Measurements from ENCODE around the gene RAPGEF4.

Gene RAPGEF4

DNA sequence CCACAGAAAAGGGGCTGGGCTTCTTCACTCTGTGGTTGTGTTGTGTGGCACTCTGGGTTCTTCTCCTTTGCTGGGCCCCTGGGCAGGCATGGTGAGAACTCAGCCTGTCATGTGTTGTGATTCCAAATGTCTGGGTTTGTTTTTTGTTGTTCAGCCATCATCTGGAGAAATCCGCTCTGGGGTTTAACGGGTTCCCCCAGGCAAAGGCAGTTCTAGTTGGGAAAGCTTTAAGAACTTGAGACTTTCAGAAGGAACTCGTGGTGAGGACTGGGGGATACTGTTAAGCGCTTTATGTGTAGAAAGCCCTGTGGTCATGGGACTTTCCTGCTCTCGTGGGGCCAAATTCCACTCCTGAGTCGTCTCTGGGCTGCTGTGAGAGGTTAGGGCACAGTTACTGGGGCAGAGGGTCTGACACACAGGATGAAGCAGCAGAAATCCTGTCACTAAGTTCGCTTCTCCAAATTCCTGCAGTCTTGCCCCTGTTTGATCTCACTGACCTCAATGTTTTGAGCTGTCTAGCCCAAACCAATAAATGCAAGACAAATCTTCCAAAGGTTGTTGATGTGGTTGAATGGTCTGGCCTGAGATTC lies 87.7 kb downstream of the RAPGEF4 start:
- DNase-seq (ENCODE audit: low spot score), result no peak

DNA sequence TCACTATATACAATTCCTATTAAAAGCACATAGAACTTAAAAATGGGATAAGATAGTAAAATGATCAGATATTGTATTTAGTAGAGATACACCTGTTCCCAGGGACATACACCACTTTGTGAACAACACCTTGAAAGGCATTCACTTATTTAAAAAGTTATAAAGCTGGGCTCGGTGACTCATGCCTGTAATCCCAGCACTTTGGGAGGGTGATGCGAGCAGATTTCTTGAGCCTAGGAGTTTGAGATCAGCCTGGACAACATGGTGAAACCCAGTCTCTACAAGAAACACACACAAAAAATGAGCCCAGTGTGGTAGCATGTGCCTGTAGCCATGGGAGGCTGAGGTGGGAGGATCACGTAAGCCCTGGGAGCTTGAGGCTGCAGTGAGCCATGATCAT lies 90.9 kb downstream of the RAPGEF4 start:
- DNase-seq (ENCODE audit: low spot score), result no peak

DNA sequence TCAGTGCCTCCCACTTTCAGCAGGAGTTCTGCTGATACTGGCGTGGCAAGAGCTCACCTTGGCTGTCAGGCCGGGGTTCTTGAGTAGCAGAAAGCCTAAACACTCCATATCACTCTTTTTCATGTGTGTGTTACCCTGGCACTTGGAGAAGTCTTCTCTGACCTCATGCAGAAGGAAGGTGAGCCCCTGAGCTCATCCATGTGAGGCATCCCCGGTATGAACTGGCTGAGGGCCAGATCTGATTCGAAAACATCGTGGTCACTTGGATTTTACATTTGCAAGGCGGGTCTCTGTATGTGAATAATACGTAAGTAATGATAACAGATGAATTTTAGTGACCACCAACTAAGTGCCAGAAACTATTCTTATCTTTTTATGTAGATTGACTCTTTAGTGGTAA lies 93.6 kb downstream of the RAPGEF4 start:
- no peak for DNase-seq (ENCODE audit: low spot score)

DNA sequence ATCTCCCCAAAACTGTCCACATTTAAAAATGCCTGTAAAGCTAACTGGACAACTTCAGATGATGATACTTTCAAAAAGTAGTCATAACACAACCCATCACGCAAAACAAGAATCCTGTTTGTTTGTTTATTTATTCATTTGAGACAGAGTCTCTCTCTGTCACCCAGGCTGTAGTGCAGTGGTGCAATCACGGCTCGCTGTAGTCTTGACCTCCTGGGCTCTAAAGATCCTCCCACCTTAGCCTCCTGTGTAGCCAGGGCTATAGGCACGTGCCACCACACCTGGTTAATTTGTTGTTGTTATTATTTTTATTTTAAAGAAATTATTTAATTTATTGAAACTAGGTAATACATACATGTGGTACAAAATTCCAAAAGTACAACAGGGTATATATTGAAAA lies 94.8 kb downstream of the RAPGEF4 start:
- no peak for DNase-seq (ENCODE audit: low spot score)

DNA sequence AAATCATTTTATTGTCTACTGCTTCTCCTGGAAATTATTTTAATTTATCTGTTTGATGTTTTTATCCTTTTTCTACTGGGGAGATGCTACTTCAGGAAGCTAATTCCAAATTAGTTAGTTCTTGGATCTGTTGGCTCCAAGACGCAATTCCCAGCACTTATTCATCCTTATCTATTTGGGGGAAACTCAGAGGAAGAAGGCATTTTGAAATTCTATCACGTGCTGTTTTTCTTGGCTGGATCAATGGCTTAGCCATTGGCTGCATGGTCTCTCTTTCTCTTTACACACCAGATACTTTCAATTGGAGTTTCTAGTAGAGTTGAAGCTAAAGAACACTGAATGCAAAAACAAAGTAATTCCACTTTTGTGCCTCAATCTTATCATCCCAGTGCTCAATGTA lies 98.3 kb downstream of the RAPGEF4 start:
- no peak for DNase-seq (ENCODE audit: low spot score)

DNA sequence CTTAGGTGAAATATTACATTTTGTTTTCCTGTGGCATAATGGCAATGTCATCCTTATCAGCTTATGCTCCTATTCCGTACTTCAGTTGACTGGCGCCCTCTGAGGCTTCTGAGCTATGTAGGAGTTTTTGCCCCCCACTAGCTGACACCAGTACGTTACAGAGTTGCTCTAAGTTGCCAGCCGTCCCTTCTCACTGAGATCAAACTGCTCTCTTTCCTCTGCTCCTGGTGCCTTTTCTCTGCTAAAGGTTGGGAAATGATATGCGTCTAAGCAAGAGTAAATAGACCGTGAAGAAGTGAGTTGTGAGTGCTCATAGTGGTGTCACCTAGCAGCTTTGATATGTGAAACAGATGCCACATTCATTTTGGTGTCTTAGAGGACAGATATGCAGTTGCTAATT lies 99.2 kb downstream of the RAPGEF4 start:
- no peak for DNase-seq (ENCODE audit: low spot score)

DNA sequence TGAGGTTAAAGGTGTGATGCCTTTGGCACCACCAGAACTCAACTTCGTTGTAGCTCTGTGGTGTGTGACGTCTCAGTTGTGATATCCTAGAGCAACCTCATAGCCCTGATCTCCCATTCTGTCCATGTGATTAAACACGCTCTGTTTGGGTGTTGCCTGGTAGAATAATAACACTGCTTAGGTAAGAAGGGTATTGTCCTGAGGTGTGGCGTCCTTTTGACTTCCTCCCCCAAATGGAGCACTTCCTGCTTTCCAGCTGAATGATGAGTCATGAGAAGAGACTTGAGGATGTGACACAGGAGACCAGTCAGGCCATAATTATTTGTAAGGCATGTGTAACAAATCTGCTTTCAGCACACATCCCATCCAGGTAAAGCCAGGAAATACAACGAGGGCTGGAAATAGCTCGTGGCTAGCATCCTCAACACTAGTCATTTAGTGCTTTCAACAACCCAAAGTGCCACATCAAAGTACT lies 100.7 kb downstream of the RAPGEF4 start:
- no peak for DNase-seq (ENCODE audit: low spot score)

DNA sequence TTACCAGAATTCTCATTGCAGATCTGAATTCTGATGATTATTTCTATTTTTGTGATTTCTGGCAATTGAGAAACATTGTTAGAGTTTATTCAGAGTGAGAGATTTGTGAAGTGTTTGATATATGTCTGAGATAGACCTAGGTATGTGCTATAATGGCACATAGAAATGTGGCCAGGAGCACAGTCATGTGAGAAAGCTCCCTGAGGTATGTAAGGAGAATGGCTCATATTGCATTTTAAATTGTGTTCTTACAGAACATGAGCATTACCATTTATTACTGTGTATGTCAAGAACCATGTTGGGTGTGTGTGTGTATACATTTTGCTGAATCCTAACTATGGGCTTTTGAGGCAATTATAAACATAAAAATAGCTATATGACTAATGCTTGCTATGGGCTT lies 101.2 kb downstream of the RAPGEF4 start:
- no peak for DNase-seq (ENCODE audit: low spot score)

DNA sequence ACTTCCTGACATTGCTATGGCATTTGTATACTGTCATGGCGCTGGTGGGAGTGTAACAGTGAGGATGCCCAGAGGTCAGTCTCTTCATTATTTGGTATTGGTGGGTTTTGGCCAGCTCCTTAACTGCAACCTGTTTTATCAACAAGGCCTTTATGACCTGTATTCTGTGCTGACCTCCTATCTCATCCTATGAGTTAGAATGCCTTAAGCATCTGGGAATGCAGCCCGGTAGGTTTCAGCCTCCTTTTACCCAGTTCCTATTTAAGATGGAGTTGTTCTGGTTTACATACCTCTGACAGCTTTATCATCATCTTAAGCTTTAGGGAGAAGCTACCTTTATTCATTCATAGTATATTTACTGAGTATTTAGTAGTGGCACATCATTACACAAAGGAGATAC lies 103.8 kb downstream of the RAPGEF4 start:
- no peak for DNase-seq (ENCODE audit: low spot score)

DNA sequence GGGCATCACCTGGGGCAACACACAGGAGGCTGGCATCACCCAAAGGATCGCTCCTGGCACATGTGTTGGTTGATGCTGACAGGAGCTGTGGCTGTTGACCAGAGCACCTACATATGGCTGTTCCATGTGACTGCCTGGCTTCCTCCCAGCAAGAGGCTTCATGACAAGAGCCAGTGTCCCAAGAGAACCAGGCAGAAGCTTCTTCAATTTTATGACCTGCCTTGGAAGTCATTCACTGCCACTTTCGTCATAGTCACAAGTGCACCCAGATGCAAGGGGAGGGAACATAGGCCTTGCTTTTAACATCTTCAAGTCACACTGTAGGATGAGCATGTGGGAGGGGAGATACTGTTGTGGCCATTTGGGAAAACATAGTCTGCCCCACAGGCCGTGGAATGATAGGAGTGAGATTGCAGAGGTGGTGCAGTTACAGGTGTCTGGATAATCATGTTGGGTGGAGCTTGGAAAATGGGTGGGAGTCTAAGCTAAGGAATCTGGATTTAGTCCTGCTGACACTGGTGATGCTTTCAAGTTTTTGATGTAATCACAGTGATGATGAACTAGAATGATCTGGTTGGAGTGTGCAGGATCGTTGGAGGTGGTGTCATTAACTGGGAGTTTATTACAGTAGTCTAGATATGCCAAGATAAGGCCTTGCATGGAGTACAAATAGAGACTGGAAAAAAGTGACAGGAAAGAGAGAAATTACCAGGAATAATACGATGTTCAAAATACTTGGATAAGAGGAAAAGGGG lies 107.0 kb downstream of the RAPGEF4 start:
- DNase-seq (ENCODE audit: low spot score), result no peak

DNA sequence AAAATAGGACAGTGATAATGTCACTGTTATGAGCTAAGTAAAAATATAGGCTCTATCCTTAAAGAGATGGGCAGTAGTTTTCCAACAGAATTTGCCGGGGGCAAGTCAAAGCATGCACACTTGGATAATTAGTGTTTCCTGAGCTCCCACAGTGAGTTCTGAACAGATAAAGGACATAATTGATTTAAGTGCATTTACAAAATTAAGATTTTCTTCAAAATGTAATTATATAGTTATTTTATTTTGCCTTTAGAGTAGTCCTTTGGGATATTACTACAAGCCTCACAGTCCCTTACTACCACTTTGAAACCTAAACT lies 107.6 kb downstream of the RAPGEF4 start:
- no peak for DNase-seq (ENCODE audit: low spot score)

DNA sequence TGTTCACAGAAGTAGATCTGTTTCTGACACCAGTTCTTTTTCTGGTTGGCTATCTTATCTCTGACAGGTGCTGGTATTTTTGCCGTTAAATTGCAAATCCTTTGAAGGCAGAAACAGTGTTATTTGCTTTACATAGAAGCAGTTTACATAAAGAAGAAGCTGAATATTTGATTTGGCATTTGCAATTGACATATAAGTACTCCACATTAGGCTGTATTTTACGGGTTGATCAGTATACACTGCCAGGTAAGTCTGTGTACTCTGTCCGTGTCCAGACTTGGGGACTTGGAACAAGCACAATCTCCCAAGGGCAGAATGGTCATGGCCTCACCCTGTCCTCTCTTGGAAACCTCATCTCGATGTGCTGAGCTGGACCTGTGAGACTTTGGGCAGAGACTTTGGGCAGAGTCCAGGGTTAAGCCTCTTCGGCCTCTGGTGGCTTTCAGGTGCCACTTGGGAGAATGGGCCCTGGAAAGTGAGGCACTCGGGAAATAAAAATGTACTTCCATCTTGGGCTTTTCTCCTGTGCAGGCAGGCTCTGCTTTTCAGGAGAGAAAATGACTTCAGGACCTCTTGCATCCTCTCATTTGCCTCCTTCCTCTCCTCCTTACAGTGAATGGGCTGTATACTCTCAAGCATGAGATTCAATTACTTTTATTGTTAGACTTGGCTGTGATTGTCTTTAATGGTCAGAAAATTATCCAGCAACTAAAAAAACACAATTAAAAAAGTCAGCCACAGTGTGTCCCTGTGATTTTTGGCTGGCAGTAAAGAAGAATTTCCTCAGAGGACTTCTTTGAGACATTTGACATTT lies 108.5 kb downstream of the RAPGEF4 start:
- no peak for DNase-seq (ENCODE audit: low spot score)

DNA sequence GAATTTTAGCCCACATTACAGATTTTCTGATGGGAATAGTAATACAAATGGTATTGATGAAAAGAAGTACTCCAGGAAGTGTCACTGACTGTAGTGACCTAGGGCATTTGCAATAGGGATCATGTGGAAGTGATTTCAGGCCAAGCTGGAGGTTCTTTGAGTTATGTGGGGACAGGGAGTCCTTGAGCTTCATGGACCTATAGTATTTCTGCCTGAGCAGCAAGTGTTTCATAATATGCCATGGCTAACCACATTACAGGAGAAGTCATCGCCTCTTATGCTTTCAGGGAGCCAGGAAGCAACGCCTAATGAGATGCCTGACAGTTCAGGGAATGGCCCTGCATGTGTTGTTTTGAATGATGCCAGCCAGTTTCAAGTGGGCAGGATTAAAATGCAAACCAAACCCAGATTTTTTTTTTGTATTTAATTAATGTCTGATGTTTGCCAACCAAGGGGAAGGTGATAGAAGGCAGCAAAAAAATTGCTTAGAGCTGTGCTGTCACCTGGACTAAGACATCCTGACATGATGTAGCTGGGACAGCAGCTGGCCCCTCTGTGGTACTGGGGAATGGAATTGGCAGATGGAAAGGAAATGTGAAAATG lies 109.5 kb downstream of the RAPGEF4 start:
- no peak for DNase-seq (ENCODE audit: low spot score)

DNA sequence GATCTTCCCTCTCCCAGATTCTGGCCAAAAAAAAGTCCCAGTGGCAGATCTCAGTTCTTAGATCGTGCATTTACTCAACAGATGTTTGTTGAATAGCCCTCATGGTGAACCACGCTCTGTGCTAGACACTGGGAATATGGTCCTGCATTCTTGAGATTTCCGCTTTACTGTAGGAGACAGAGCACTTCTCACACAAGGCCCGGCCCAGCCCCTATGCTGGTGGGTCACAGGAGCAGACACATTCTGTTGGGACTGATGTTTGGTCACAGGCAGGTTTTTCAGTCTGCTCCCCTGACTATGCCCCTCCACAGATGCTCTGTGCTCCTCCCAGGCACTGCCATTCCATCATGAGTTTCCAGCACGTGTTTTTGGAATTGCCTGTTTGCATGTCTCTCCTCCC lies 110.9 kb downstream of the RAPGEF4 start:
- DNase-seq (ENCODE audit: low spot score), result no peak

DNA sequence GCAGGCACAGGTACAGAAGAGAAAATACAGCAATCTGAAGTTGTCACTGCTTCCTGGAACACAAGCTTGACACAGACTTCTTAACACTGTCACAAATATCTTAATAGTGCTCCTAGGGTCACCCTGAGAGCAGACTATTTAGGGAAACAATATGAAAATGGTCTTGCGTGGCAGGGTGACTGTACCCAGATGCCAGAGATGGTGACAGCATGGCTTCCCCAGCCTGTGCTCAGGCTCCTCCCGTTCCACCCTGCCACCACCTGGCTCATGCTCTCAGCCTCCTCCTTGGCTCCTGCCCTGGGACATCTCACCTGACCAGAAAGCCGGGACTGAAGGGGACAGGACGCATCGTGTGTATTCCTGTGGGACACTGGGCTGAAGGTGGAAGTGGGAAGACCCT lies 111.5 kb downstream of the RAPGEF4 start:
- DNase-seq (ENCODE audit: low spot score), result no peak

DNA sequence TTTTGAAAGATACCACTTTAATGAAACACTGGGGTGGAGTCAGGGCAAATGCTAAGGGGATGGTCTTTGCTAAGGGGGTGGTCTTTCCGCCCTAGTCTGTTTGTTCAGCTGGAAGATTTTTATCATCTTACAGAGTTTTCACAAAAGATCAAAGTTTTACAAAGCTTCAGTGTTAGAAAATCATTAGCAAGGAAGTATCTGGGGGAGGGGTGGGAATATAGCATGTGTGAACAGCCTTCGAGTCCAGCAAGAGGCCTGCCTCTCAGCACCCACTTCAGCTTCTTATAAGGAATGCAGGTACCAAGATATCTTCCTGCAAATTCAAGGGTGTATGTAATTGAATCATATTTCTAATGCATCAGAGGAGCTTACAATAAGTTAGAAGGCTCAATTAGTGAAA lies 112.9 kb downstream of the RAPGEF4 start:
- no peak for DNase-seq (ENCODE audit: low spot score)

DNA sequence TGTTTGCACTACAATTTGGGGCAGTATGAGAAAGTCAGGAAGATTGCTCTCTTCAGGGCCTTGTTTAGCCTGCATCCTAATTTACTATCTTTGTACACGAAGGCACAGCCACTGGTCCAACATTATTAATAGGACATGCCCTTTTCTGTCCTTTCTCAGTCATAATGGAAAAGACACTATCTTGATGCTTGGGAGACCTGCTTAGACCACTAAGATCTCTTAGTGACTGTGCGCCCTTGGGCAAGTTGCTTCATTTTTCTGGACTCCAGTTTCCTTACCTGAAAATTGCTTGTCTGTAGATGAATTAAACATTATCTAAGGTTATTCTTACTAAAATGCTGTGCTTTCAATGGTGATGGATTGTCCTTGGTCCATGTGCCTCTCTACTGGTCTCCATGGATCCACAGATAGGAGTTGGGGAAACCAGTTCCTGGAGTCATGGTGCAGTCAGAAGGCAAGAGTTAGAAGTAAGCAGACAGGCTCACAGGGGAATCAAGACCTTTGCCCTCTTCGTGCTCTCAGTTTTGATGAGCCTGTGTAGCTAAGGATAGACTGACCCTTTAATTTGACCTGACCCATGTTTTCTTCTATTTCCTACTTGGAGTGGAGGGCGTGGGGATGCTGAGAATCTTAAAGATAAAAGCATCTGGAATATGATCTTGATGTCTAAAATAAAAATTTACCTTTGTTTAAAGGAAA lies 114.0 kb downstream of the RAPGEF4 start:
- DNase-seq (ENCODE audit: low spot score), result no peak

DNA sequence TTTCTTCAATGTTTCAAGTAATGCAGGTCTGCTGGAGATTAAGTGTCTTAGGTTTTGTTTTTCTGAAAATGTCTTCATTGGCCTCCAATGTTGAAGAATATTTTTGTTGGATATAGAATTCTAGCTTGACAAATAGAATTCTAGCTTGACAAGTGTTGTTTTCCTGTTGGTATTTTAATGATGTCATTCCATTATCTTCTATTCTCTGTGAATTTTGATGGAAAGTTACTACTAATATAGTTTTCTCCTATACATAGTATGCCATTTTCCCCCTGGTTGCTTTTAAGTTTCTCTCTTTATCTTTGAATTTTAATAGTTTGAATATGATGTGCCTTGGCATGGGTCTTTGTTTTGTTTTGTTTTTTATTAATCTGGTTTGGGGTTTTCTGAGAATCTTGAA lies 119.9 kb downstream of the RAPGEF4 start:
- no peak for DNase-seq (ENCODE audit: low spot score)

DNA sequence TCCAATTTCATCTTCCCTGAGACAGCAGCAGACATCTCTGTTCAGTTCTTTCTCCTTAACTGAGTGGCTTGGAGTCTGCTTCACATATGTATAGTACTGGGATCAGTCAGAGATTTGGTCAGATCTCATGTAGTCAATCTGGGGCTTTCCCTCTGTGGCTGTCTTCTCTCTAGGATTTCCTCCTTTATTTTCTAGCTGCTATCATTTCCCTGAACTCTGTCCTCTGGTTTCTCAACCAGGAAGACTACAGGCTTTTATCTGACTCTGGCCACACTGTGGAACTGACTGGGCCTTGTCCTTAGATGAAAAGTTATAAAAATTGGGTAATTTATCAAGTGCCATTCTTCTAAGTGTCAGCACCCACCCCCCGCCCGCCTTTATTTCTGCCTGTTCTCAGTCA lies 121.0 kb downstream of the RAPGEF4 start:
- no peak for DNase-seq (ENCODE audit: low spot score)

DNA sequence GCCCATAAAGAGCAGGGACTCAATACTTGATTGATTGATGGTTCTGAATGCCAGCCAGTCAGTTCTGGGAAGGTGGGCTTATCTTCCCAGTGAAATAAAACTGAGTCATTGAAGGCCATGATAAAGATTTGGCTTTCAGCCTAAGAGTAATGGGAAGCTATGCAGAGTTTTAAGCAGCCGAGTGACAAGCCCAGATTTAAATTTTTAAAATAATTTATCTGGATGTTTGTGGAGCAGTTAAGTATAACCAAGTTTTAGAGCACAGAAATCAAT lies 122.8 kb downstream of the RAPGEF4 start:
- no peak for DNase-seq (ENCODE audit: low spot score)

DNA sequence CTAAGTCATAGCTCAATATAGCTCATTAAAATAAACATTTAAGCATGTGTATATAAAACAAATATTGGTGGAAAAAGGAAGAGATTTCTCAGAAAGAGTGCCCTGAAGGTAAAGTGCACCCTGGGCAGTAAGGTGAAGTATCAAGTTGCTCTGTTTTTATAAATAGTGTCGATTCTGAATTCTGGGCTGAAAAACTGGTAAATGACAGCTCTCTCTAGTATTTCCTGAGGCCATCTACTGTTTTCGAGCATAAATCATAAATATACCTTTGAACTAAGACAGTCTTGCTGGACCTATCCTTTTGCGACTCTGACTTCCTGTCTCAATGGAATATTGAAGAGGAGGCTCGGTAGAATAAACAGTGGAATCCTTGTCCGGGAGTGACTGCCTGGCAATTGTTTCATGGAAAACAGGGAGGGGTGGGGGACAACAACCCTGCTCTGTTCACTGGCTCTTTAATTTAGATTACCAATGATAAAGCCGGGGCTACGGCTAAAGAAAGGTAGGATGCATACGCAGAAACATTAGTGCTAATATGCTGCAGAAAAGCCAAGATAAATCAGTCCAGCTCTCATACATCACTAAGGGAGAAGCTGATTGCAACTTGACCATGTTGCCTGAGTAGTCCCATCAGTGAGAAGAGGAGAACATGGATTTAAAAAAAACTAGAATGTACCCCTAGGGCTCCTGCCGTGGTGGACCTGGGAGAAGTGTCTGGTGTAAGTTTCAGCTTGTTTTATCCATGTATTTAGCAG lies 124.1 kb downstream of the RAPGEF4 start:
- DNase-seq (ENCODE audit: low spot score), result no peak

DNA sequence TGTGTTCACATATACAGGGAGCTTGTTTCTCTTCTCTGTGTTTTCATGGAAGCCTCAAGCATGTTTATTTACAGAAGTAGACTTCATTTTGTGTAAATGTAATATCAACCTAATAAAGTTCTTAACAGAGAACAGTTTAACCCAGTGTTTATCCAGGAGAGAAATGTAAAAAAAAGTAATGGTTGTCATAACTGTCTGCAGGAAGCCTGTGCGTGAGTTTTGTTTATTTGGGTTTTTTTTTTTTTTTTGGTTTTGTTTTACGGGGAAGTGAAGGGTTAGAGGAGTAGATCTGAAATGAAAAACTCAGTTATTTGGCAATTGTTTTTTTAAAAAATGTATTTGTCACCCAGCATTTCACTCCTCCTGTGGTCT lies 124.7 kb downstream of the RAPGEF4 start:
- DNase-seq (ENCODE audit: low spot score), result no peak

All from germinal center (tissue), 1 donor.